ENCODE measurements around the gene ANTXR2. TPM values are rescaled to one million over a fixed set of nuclear protein-coding genes. Genes with fewer than 3 reads are reported as not detected.

The ANTXR2 gene
- total RNA-seq, 2 donors from 2014 or later: 47.4 to 121 TPM

DNA sequence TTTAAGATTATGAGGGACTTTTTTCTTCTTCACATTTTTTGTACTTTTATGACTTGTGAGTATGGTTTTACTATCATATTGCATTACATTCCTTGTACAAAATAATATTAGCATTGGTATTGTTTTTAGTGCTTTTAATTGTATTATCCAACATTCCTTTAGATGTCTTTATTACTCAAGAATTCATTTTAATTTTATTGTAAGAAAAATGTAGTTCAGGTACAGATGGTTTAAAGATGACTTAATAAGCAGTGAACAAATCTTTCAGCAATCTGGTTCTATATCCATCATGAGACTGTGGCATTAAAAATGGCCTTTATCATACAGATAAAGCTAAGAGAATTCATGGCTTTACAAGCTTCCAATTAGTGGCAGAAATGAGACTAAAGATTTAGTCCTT lies 191.6 kb downstream of the ANTXR2 start:
- no peak for DNase-seq
- TF ChIP-seq, protein P1, sequence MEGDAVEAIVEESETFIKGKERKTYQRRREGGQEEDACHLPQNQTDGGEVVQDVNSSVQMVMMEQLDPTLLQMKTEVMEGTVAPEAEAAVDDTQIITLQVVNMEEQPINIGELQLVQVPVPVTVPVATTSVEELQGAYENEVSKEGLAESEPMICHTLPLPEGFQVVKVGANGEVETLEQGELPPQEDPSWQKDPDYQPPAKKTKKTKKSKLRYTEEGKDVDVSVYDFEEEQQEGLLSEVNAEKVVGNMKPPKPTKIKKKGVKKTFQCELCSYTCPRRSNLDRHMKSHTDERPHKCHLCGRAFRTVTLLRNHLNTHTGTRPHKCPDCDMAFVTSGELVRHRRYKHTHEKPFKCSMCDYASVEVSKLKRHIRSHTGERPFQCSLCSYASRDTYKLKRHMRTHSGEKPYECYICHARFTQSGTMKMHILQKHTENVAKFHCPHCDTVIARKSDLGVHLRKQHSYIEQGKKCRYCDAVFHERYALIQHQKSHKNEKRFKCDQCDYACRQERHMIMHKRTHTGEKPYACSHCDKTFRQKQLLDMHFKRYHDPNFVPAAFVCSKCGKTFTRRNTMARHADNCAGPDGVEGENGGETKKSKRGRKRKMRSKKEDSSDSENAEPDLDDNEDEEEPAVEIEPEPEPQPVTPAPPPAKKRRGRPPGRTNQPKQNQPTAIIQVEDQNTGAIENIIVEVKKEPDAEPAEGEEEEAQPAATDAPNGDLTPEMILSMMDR (IDR thresholded peaks at IDR 0.05): no peak
- intact Hi-C loops (cut with DNase I): no loop called here
- no peaks in the 10 kb centered on the region for H3K27me3 ChIP-seq
- H3K36me3 ChIP-seq: no peaks in the 10 kb centered on the region
- H3K9ac ChIP-seq (ENCODE audit: low read depth in 2 of 2, low read length in 2 of 2): no peak overlapping the region
- no peak overlapping the region for H3K4me3 ChIP-seq
- no peak overlapping the region for H3K27ac ChIP-seq
- H3K4me1 ChIP-seq: no peaks in the 10 kb centered on the region
- H3K9me3 ChIP-seq: no peaks in the 10 kb centered on the region

DNA sequence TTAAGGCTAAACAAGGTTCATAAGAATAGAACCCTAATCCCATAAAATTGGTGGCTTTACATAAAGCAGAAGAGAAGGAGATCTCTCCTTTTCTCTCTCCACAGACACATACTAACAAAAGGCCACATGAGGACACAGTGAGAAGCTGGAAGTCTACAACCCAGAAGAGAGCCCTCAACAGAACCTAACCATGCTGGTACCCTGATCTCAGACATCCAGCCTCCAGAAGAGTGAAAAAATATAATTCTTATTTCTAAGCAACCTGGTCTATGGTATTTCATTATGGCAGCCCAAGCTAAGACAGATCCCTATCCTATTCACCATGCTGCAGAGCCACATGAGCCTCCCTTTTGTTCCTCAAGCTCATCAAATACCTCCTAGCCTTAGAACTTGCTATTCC lies 195.5 kb downstream of the ANTXR2 start:
- Histone ChIP-seq H3K27ac (no peak overlapping the region), H3K4me3 (no peak overlapping the region), H3K9me3 (no peaks in the 10 kb centered on the region), H3K36me3 (no peaks in the 10 kb centered on the region), H3K27me3 (no peaks in the 10 kb centered on the region), H3K4me1 (no peaks in the 10 kb centered on the region), H3K9ac (ENCODE audit: low read depth in 2 of 2, low read length in 2 of 2) (no peak overlapping the region)
- TF ChIP-seq, protein P1 (IDR thresholded peaks at IDR 0.05): no peak
- intact Hi-C loops (cut with DNase I): no loop called here
- DNase-seq: no peak

DNA sequence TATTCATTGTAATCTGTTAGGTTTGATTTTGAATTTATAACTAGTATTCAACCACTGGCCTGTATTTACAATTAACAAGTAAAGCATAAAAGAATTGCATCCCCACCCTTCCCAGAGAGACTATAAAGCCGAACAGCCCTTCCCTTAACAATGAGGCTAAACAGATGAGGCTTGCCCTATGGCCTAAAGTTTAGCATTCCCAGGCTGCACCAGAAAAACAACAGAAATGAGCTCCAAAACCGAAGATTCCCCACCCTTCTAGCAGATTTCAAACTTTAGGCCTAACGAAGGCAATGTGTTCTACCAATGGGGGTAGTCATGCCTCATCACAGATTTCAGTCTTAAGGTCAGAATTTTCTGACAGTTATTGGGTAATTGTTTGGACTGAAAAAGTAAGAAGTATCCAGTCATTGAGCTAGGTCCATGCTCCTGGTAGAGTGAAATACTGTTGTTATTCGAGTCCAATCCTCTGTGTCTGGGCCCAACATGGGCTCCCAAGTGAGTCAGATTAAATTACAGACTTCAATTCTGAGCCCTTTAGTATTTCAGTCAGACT lies 197.6 kb downstream of the ANTXR2 start:
- Histone ChIP-seq H3K27ac (no peak overlapping the region), H3K4me1 (no peaks in the 10 kb centered on the region), H3K36me3 (no peaks in the 10 kb centered on the region), H3K27me3 (no peaks in the 10 kb centered on the region), H3K9me3 (no peaks in the 10 kb centered on the region), H3K9ac (ENCODE audit: low read depth in 2 of 2, low read length in 2 of 2) (no peak overlapping the region), H3K4me3 (no peak overlapping the region)
- intact Hi-C loops (cut with DNase I): no loop called here
- DNase-seq: no peak
- TF ChIP-seq, protein P1 (IDR thresholded peaks at IDR 0.05): no peak

DNA sequence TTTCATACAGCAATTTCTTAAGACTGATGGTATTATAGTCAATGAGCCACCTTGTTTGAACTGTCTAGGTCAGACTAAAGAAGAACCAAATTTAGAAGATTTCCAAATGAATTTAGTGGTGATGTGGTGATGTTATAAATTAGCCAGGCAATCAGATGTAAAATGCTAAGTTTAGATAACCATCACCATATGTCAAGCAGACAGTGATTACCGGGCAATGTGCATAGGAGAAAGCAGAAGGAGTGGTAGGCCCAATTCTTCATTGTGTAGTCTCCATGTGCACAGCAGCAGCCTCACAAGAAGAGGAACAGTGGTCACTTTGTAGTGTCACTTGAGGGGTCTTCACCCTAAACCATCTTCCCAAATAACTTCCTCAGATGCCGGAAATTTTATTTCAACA lies 198.8 kb downstream of the ANTXR2 start:
- Histone ChIP-seq H3K4me1 (no peaks in the 10 kb centered on the region), H3K27ac (no peak overlapping the region), H3K9me3 (no peaks in the 10 kb centered on the region), H3K9ac (ENCODE audit: low read depth in 2 of 2, low read length in 2 of 2) (no peak overlapping the region), H3K27me3 (no peaks in the 10 kb centered on the region), H3K4me3 (no peak overlapping the region), H3K36me3 (no peaks in the 10 kb centered on the region)
- DNase-seq: no peak
- intact Hi-C loops (cut with DNase I): no loop called here
- TF ChIP-seq, protein P1 (IDR thresholded peaks at IDR 0.05): no peak

DNA sequence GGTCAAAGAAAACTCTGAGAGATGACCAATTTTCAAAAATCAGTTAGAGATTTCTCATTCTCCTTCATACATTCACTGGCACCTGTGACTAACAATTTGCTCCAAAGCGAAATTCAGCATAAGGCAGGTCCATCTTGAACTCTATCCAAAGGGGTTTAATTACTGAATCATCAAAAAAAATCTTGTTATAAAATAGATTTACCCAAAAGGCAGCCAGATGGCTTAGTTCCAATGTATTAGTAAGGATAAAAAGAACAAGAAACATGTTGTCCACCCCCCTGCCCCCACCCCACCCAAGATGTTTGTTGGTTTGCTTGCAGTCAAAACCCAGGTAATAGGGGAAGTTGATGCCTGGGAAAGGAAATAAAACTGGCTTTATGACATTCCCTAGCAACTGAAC lies 200.3 kb downstream of the ANTXR2 start:
- intact Hi-C loops (cut with DNase I): no loop called here
- Histone ChIP-seq H3K9me3 (no peaks in the 10 kb centered on the region), H3K36me3 (no peaks in the 10 kb centered on the region), H3K4me1 (no peaks in the 10 kb centered on the region), H3K27ac (no peak overlapping the region), H3K4me3 (no peak overlapping the region), H3K27me3 (no peaks in the 10 kb centered on the region), H3K9ac (ENCODE audit: low read depth in 2 of 2, low read length in 2 of 2) (no peak overlapping the region)
- no peak for DNase-seq
- TF ChIP-seq, protein P1 (IDR thresholded peaks at IDR 0.05): no peak

Measured in colonic mucosa (tissue), 4 donors.